Osteocyte (in vitro differentiated cells): Measurements from ENCODE around the gene ANKK1. TPM values are rescaled to one million over a fixed set of nuclear protein-coding genes. Genes with fewer than 3 reads are reported as not detected.

Source experiments
- DNase-seq: peaks from one replicate; pipeline ENCODE4 v3.0.0; 2021; ENCODE audit warnings: mixed read lengths; ENCODE audit not compliant: unreplicated experiment; ENCODE audit errors: extremely low spot score
- H3K27ac Mint-ChIP-seq: one replicate; pipeline ENCODE4 v1.8.0; 2021; ENCODE audit warnings: mild to moderate bottlenecking, mixed read lengths; ENCODE audit not compliant: unreplicated experiment
- H3K27me3 Mint-ChIP-seq: one replicate; pipeline ENCODE4 v1.8.0; 2021; ENCODE audit warnings: mixed read lengths; ENCODE audit not compliant: unreplicated experiment
- H3K36me3 Mint-ChIP-seq: one replicate; pipeline ENCODE4 v1.8.0; 2021; ENCODE audit warnings: mixed read lengths; ENCODE audit not compliant: unreplicated experiment
- H3K4me1 Mint-ChIP-seq: one replicate; pipeline ENCODE4 v1.8.0; 2021; ENCODE audit warnings: mixed read lengths; ENCODE audit not compliant: unreplicated experiment
- H3K4me3 Mint-ChIP-seq: one replicate; pipeline ENCODE4 v1.8.0; 2021; ENCODE audit warnings: mild to moderate bottlenecking, moderate library complexity, mixed read lengths; ENCODE audit not compliant: unreplicated experiment
- H3K9me3 Mint-ChIP-seq: one replicate; pipeline ENCODE4 v1.8.0; 2021; ENCODE audit warnings: mixed read lengths; ENCODE audit not compliant: unreplicated experiment
- CTCF ChIP-seq: fragments of 200-600 bp; sonication (generic); IDR thresholded peaks from 2 replicates; pipeline ENCODE4 v1.5.0; 2021; ENCODE audit warnings: antibody characterized with exemption, mild to moderate bottlenecking, moderate library complexity
- total RNA-seq: library from RNA; stranded (reverse); gene quantifications from 2 replicates; pipeline ENCODE4 v1.2.1, GENCODE V29; 2021

The ANKK1 gene
- total RNA-seq, 1 donor from 2014 or later = not detected

GRCh38 chr11:113412675-113413074 lies 25.1 kb downstream of the ANKK1 start:
- DNase-seq = no peak
- H3K27me3 Mint-ChIP-seq = no peaks in the 10 kb centered on the region
- no peaks in the 10 kb centered on the region for H3K36me3 Mint-ChIP-seq
- H3K4me1 Mint-ChIP-seq = no peaks in the 10 kb centered on the region
- H3K9me3 Mint-ChIP-seq = no peaks in the 10 kb centered on the region
- no peak overlapping the region for H3K4me3 Mint-ChIP-seq
- no peak overlapping the region for H3K27ac Mint-ChIP-seq
- no peak for TF ChIP-seq CTCF

- H3K27me3 Mint-ChIP-seq = no peaks in the 10 kb centered on the region
- H3K4me1 Mint-ChIP-seq = no peaks in the 10 kb centered on the region
- TF ChIP-seq CTCF = no peak
- no peak overlapping the region for H3K4me3 Mint-ChIP-seq
- H3K27ac Mint-ChIP-seq = no peak overlapping the region
- no peak for DNase-seq
- no peaks in the 10 kb centered on the region for H3K36me3 Mint-ChIP-seq
- H3K9me3 Mint-ChIP-seq = no peaks in the 10 kb centered on the region
Measured at GRCh38 chr11:113415343-113415742, 27.8 kb downstream of the ANKK1 start.

DNA sequence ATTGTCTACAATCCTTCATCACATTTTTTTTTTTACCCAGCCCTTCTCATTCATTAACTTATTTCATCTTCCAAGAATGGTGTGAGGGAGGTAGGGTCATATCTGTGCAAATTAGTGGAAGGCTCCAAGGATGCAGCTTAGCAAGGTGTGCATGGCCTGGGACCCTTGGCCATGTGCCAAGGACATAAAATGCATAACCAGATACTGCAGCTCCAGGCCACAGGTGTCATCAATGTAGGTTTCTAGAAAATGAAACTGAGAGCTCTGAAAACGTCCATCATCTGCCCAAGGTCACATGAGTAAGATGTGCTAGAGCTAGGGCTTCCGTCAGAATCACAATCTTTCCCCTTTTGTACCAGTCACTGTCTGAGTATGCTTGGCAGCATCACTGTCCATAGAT lies 29.8 kb downstream of the ANKK1 start:
- Mint-ChIP-seq H3K4me1 (no peaks in the 10 kb centered on the region), H3K9me3 (no peaks in the 10 kb centered on the region), H3K27me3 (no peaks in the 10 kb centered on the region), H3K4me3 (no peak overlapping the region), H3K36me3 (no peaks in the 10 kb centered on the region), H3K27ac (no peak overlapping the region)
- no peak for TF ChIP-seq CTCF
- DNase-seq = no peak

DNA sequence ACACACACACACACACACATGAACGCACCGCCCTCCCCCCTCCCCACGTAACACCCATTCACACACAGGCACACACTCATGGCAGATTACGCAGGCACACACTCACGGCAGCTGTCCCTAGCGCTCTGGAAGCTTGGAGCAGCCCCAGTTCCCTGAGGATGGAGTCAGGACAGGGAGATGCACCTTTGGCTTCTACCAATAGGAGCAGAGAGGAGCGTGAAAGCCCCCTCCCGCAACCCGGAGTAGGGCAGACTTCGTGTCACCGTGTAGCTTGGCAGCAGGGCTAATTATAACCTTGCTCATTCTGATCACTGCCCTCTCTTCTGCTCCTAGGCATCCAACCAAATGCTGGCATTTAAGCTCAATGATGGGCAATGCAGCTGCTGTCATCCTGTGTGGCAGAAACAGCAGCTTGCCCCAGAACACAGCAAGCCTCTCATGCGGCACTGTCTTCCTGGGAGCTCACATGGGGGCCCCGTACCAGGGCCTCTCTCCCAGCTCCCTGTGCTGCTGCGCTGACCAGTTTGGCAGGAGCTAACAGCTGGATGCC lies 31.9 kb downstream of the ANKK1 start:
- no peak overlapping the region for H3K4me3 Mint-ChIP-seq
- H3K36me3 Mint-ChIP-seq = no peaks in the 10 kb centered on the region
- H3K9me3 Mint-ChIP-seq = no peaks in the 10 kb centered on the region
- no peak overlapping the region for H3K27ac Mint-ChIP-seq
- no peaks in the 10 kb centered on the region for H3K27me3 Mint-ChIP-seq
- no peak for DNase-seq
- no peaks in the 10 kb centered on the region for H3K4me1 Mint-ChIP-seq
- TF ChIP-seq CTCF = no peak

DNA sequence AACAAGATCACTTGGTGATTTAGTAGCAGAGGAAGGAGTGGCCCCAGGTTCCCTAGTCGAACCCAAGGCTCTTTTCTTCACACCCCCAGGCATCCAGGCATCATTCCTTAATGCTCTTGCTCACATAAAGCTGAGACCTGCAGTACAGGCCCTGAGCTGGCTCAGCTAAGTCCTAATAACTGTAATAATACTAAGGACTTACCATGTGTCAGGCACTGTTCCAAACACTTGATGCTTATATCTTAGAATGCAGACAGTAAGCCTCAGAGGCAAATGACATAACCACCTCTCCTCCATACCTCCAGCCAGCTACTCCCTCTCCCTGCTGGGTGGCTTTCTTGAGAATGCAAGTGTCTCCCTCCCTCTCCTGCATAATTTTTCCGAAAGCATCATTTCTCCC lies 33.2 kb downstream of the ANKK1 start:
- H3K27ac Mint-ChIP-seq = no peak overlapping the region

More for the DNA sequence above, 33.2 kb downstream of the ANKK1 start:
- Mint-ChIP-seq H3K36me3 (no peaks in the 10 kb centered on the region), H3K27me3 (no peaks in the 10 kb centered on the region), H3K4me3 (no peak overlapping the region), H3K9me3 (no peaks in the 10 kb centered on the region), H3K4me1 (no peaks in the 10 kb centered on the region)
- DNase-seq = no peak
- no peak for TF ChIP-seq CTCF
